ENCODE measurements around the gene PJA2.

- TF ChIP-seq CTCF (IDR thresholded peaks at IDR 0.05) (no peak), POLR2A (IDR thresholded peaks at IDR 0.05) (no peak), POLR2AphosphoS5 (IDR thresholded peaks at IDR 0.05) (no peak)
Measured at GRCh38 chr5:109329333-109330237, 80.2 kb downstream of the PJA2 start.

Measured in suprapubic skin (tissue), 4 donors.